GM19193 (cell line): ENCODE results near the gene SOS1.
A peak's percentile ranks its signal among the peaks of the same experiment; 100 is the strongest.

Experiments used
- POLR2A ChIP-seq: IDR thresholded peaks from 4 replicates; pipeline ENCODE4 v1.6.1; 2011; ENCODE audit not compliant: insufficient read depth, insufficient read length; ENCODE audit errors: extremely low read depth

Gene SOS1

GRCh38 chr2:39141334-39142271, 20.8 kb upstream of the SOS1 start:
- TF ChIP-seq POLR2A: no peak

- TF ChIP-seq POLR2A: no peak
Measured at GRCh38 chr2:39140322-39140847, 19.5 kb upstream of the SOS1 start.

GRCh38 chr2:39139511-39140237, 18.8 kb upstream of the SOS1 start:
- no peak for TF ChIP-seq POLR2A

GRCh38 chr2:39138837-39139211, 18.0 kb upstream of the SOS1 start:
- TF ChIP-seq POLR2A: no peak

GRCh38 chr2:39136799-39137198, 15.9 kb upstream of the SOS1 start:
- TF ChIP-seq POLR2A: no peak

GRCh38 chr2:39135690-39136259, 14.9 kb upstream of the SOS1 start:
- TF ChIP-seq POLR2A: no peak

- no peak for TF ChIP-seq POLR2A
Measured at GRCh38 chr2:39133215-39133851, 12.5 kb upstream of the SOS1 start.

- TF ChIP-seq POLR2A: no peak
Measured at GRCh38 chr2:39128919-39129391, 8.1 kb upstream of the SOS1 start.

- no peak for TF ChIP-seq POLR2A
Measured at GRCh38 chr2:39127973-39128372, 7.1 kb upstream of the SOS1 start.

- TF ChIP-seq POLR2A: no peak
Measured at GRCh38 chr2:39124746-39125057, 3.9 kb upstream of the SOS1 start.

- peak; percentile 95 for TF ChIP-seq POLR2A
Measured at GRCh38 chr2:39124000-39124745, 3.3 kb upstream of the SOS1 start.

GRCh38 chr2:39123436-39123999, 2.7 kb upstream of the SOS1 start:
- no peak for TF ChIP-seq POLR2A

- TF ChIP-seq POLR2A: no peak
Measured at GRCh38 chr2:39121523-39122063, 742 bp upstream of the SOS1 start.

- no peak for TF ChIP-seq POLR2A
Measured at GRCh38 chr2:39120521-39120770, 405 bp downstream of the SOS1 start.
